Measurements from ENCODE around the gene CRADD.
"Not testable (repeated sequence)": the region's sequence is repeated elsewhere in the genome, so short reads cannot be mapped to it uniquely, and the experiment has no call there.

CRADD gene

DNA sequence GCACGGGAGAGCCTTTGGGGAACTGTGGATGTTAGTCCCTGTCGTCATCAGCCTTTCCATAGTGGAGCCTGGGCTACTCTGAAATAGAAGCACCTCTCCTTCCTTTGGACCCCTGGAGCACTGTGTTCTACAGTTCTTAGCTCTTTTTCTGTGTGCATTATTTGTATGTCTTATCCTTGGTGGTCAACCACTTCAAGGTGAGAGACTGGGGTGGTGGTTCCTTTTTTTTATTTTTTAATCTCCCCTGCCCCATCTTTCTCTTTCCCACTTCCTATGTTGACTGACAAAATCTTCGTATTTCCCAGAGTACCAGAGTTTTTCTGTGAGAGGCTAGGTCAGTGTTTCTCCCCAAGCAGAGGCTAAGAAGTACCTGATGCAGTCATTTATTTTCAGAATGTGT is 111.7 kb downstream of the CRADD start:
- DNase-seq = no peak

- DNase-seq = no peak
These were observed 112.6 kb downstream of the CRADD start for GRCh38 chr12:93789767-93790166.

DNA sequence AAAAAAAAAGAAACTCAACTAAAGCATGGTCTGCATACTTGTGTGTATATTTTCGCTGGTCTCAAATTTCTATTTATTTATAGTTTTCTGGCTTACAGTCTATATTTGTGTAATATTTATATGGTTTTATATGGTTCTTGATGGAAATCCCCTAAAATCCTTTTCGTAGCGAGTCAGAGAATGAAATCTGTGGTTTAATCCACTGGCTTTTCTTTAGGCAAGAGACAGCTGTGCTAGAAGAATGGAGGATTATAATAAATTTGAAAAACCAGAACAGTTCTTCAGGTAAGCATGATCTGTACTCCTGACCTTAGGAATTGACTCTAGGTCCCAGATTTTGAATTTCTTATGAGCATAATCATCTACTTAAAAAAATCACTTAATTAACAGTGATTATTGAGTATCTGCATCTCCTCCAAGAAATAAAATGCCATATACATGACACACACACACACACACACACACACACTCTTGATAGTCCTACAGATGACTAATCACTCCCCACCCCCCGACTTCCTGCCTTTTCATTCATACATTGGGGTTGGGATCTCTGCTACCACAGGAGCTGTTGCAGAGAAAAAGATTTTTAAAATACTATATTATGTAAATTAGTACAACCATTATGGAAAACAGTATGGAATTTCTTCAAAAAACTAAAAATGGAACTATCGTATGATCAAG is 113.4 kb downstream of the CRADD start:
- no peak for DNase-seq

DNA sequence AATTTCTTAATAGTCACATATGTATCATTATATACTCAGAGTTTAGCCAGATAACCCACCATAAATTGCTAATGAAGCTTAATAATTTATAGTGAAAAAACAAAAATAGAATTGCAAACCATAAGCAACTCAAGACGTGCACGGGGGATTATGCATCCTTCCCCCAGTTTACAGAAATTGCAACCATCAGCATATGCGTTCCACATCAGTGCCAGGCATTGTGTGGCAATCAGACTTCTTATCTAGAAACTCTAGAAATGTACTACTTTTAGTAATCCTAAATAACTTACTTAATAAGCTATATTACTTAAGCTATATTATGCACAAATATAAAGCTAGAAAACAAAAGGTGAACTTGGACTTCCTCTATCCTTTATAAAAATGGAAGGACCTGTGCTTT is 115.8 kb downstream of the CRADD start:
- no peak for DNase-seq

DNA sequence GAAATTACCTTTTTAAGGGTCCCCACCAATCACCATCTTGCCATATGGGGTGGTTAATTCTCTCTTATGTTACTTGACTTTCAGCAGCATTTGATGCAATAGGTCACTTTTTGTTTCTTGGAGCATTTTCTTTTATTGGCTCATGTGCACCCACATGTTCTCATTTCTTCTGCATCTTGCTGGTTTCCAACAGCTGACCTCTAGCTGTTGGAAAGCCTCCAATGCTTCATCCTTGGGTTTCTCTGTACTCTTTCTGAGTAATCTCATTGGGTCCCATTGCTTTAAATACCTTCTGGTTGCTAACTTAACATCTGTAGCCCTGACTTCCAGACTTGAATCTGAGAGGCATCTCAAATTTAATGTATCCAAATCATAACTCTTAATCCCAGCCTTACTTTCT is 116.8 kb downstream of the CRADD start:
- DNase-seq = no peak

DNA sequence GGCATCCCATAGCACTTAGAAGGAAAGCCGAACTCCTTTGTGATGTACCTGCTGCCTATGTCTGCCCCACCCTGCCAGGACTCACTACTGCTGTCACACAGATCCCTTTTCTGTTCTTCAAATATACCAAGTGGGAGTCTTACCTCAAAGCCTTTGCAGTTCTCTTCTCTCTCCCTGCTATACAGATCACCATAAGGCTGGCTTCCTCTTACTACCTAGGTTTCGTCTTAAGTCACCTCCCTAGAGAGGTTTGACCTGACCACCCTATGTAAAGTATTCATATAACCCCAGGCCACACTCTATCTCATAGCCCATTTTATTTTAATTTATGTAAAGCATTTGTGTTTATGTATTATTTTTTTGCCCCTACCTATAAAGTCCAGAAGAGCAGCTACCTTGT is 117.6 kb downstream of the CRADD start:
- no peak for DNase-seq

DNA sequence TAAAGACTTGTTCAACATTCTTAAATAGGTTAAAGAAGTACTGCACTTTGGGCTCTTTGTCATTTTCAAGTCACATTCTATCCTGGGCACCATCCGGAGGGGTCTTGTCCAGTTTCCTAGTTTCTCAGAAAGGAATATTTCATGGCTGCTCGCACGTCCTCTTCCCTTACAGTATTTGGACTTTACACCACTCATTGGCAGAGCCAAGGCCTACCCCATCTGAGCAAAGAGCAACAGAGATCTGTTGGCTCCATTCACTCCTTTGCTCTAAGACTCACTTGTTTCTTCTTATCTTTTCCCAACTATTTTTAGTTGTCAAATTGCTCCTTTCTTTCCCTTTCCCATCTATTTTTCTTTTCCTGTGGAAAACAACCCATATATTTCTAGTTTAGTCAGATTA is 118.2 kb downstream of the CRADD start:
- no peak for DNase-seq

DNA sequence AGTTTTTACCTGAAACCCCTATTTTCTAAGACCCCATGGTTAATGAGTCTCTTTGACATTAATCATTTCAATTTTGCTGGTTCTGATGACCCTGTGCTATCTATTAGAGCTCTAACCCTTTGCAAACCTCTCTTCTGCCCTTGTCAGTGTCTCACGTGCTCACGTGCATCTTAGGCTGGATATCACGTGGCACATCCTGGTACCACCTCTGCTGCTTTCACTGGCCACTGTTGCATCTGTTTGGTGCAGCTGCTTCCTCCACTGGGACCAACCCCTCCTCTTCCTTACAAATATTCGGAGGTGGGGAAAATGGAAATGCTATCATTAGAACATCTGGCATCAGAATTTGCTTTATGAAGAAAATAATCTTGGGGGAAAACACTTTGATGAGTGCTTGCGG is 119.6 kb downstream of the CRADD start:
- DNase-seq = no peak

- no peak for DNase-seq
These were observed 121.3 kb downstream of the CRADD start for GRCh38 chr12:93798279-93799151.

DNA sequence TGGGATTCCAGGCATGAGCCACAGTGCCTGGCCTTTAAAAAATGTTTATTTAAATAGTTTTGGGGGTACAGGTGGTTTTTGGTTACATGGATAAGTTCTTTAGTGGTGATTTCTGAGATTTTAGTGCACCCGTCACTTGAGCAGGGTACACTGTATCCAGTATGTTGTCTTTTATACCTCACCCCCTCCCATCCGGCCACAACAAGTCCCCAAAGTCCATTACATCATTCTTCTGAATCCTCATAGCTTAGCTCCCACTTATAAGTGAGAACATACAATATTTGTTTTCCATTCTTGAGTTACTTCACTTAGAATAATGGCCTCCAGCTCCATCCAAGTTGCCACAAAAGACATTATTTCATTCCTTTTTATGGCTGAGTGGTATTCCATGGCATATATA is 124.5 kb downstream of the CRADD start:
- DNase-seq = not testable (repeated sequence)

- no peak for DNase-seq
These were observed 125.1 kb downstream of the CRADD start for GRCh38 chr12:93802293-93802692.

DNA sequence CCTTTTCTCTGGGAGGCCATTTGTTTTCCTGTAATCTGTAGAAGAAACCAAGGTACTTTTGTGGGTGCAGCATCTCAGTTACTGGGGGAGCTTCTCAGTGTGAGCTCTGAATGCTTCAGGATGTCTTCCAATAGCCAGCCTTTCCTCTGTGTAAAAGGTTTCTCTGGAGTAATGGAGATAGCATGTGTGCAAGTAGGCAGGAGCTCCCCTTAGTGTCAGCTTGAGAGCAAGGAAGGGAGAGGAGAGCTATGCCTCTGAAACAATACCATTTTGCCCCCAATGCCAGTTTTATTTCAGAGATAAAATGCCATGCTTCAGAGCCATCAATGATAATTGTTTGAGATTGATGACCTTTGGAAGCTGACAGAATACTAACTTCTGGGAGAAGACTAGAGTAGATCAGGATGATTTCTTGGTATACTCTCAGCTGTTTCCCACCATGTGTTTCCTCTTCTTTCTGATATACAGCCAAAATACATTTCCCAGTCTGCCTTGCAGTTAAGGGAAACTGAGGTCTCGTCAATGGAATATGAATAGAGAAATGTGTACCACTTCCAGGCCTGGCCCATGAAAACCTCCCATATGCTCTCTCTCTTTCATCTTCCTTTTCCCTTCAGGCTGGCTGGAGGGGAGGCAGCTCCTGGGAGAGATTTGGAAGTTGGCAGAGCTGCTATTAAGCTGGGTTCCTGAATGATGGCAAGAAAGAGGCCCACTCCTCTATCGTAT is 125.7 kb downstream of the CRADD start:
- DNase-seq = no peak

- DNase-seq = no peak
These were observed 126.2 kb downstream of the CRADD start for GRCh38 chr12:93803424-93803807.

GRCh38 chr12:93804392-93805179 is 127.4 kb downstream of the CRADD start:
- no peak for DNase-seq

- DNase-seq = no peak
These were observed 128.6 kb downstream of the CRADD start for GRCh38 chr12:93805736-93806141.

DNA sequence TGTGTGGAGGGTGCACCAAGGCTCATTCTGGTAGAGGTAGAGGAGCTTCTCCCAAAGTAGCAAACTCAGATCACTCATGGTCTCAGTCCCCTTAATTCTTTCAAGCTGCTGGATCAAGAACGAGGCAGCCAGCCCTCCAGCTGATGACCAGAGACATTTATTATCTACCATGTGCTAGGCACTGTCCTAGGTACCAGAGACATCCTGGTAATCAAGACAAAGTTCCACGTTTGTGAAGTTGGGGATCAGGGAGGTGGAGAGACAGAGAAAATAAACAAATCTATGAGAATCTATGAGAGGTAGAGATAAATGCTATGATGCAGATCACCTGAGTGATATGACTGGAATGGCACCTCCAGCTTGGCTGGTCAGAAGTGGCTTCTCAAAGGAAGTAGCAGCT is 130.2 kb downstream of the CRADD start:
- no peak for DNase-seq

- no peak for DNase-seq
These were observed 131.2 kb downstream of the CRADD start for GRCh38 chr12:93808169-93808899.

DNA sequence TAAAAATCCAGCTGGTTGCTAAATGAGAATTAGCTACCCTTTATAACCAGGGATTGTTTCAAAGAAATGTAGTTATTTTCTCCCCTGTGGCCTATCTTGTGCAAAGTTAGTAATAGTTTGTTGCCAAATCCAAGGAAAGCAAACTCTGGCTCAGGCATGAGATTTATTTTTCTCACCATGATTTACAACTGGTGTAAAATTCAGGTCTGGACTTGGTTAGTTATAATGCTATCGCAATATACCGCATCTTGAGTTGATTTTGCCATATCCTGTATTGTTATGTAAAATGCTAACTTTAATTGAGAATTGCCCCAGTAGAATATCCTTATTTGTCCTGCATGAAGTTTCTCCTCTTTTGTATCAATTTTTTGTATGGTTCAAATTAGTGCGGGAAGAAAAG is 135.5 kb downstream of the CRADD start:
- DNase-seq = no peak

DNA sequence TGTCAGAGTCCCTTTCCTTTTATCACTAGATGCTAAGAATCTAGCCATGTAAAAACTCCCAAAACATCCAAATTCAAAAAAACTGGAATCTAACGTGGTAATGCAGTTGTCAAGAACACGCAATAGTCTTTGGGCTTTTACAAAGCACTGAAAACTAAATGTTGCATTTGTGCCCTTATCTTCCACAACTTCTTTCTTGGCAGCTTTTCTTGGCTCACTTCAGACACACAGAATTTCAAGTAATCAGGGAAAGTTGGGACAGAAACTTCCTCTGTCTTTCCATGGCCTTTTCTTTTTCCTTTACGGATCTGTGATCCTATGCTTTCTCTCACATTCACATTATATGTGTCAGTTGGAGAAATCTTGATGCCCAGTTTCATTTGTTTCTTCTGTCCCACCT is 136.0 kb downstream of the CRADD start:
- no peak for DNase-seq

GRCh38 chr12:93813972-93814821 is 137.0 kb downstream of the CRADD start:
- DNase-seq = no peak

GRCh38 chr12:93818488-93819049 is 141.4 kb downstream of the CRADD start:
- no peak for DNase-seq

All from activated T-cell treated with anti-CD3 and anti-CD28 coated beads, Interleukin-2, amount 50 U/mL, for 48 hours (primary cell).